SK-MEL-5 (cell line): ENCODE measurements around the gene PUS1. TPM values are rescaled to one million over a fixed set of nuclear protein-coding genes. Genes with fewer than 3 reads are reported as not detected.
A peak's percentile ranks its signal among the peaks of the same experiment; 100 is the strongest.

Source experiments
- DNase-seq: peaks from one replicate; pipeline ENCODE4 v3.0.0-alpha.2; 2016; ENCODE audit warnings: low read depth, low spot score
- in situ Hi-C: cut with HindIII; loops from 2 replicates; pipeline ENCODE4 v1.10.0; 2016; ENCODE audit warnings: low sequenced_read_pairs, high pct_unique_total_duplicates, low pct_unique_long_range_greater_than_20kb
- total RNA-seq: library from RNA; depleted of rRNA; stranded (reverse); fragments of >200 nt; shearing (Covaris generic); gene quantifications from 2 replicates; pipeline ENCODE4 v1.2.3, GENCODE V29; 2014

Gene PUS1
- total RNA-seq, 1 experiment from 2014 or later: 27.8 TPM

DNA sequence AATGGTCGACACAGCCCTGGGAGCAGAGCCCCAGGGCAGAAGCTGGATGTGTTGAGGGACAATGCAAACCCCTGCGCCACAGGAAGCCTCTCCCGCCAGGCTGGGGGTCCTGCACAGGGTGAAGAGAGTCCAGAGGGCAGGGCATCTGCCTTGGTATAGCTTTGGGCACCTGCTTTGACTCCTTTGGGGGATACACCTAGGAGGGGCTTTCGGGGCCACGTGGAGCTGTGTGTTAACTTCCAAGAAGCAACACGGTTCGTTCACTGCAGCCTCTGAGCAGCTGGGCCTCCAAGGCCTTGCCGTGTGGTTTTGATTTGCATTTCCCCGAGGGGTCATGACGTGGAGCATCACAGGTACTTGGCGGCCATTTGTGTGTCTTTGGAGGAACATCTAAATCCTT is 5.8 kb upstream of the PUS1 start:
- in situ Hi-C loops: no loop called here
- no peak for DNase-seq

DNA sequence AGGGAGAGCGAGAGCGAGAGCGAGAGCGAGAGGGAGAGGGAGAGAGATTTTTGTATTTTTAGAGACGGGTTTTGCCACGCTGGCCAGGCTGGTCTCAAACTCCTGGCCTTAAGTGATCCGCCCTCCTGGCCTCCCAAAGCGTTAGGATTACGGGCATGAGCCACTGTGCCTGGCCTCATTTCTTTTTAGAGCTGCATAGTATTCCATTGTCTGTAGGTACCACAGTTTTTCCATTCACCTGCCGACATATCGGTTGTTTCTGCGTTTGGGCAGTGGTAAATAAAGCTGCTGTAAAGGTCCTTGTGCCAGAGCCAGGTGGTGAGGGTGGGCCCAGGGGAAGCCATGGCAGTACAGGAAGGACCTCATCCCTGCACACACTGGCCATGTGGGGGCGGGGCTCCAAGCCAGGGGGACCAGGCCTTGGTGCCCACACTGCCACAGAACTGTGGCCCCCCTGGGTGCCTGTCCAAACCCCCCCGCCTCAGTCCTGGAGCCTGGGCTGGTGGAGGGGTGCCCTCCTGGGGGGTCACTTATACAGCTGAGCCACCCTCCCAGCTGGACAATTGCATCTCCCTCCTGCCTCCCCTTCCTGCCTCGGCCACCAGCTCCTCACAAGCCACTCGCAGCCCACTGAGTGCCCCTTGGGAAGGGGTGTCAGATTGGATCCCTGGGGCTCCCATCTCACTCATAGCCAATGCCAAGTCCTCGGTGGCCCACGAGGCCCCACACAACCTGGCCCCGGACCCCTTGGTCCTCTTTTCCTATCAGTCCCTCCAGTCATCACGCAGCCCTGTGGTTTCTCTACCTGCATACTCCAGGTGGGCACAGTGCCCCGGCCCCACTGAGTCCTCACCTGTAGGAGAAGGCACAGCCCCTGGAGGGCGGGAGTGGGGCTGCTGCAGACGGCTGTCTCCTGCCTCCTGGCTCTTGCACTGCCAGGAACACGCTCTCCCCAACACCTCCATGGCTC is 1.7 kb upstream of the PUS1 start:
- in situ Hi-C loops: no loop called here

GRCh38 chr12:131928080-131928710 is 881 bp upstream of the PUS1 start:
- peak; percentile 35 for DNase-seq
- in situ Hi-C loops: no loop called here

More for the DNA sequence above, 1.7 kb upstream of the PUS1 start:
- no peak for DNase-seq

DNA sequence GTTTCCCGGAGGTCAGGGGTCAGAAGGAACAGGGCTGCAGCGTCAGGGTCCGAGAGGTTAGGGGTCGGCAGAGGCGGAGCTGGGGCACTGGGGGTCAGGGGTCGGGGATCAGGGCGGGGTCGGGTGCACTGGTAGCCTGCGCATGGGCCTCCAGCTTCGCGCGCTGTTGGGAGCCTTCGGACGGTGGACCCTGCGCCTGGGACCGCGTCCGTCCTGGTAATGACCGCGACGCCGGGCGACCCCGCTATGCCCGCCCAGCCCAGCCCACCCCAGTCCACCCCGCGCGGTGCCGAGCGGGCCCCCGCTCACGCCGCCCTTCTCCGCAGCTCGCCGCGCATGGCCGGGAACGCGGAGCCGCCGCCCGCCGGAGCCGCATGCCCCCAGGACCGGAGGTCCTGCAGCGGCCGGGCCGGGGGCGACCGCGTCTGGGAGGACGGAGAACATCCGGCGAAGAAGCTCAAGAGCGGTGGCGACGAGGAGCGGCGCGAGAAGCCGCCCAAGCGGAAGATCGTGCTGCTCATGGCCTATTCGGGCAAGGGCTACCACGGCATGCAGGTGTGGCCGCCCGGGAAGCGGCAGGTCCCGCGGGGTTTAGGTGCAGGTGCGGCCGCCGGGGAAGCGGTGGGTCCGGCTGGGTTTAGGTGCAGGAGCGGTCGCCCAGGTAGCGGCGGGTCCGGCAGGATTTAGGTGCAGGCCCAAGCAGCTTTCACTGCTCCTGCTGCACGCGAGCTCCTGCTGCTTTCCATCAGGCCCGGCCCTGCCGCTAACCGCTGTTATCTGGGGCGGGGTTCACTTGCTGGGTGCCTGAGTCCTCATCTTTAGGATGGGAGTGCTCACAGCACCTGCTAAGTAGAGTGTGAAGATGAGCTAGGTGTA is 743 bp downstream of the PUS1 start:
- no peak for DNase-seq
- in situ Hi-C loops: no loop called here

- in situ Hi-C loops: no loop called here
- no peak for DNase-seq
These were observed 1.4 kb downstream of the PUS1 start for GRCh38 chr12:131930510-131930909.

DNA sequence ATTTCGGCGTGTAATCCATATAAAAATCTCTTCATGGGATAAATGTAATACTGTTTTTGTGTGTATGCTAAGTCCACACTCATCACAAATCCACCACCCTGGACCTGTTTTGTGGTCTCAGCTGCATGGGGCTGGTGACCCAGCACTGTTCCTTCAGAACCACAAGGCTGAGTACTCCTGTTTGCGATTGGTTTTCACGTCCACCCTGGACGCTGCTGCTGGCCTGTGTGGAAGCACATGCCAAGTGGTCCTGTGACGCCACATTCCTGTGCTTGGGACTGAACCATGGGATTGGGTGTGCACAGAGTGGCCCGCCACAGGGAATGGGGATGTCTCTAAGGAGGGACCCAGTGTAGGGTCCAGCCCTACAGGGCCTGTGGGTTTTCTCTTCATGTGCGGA is 4.3 kb downstream of the PUS1 start:
- in situ Hi-C loops: no loop called here
- no peak for DNase-seq

DNA sequence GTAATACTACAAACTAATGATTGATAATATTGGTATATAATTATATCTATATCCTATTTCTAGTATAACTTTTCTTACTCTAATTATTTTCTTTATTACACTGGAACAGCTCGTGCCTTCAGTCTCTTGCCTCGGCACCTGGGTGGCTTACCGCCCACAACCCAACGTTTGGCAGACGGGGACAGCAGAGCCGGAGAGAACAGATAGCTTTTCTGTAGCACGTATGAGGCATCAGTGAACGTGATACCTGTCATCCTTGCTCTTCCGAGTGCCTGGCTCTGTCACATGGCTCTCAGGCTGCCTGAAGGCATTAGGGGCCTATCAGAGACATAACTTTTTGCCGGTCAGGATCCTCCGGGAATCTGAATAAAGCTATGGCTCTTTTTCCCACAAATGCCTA is 5.5 kb downstream of the PUS1 start:
- in situ Hi-C loops: no loop called here
- DNase-seq: no peak

GRCh38 chr12:131938082-131938481 is 9.0 kb downstream of the PUS1 start:
- in situ Hi-C loops: no loop called here
- no peak for DNase-seq

GRCh38 chr12:131939007-131939406 is 9.9 kb downstream of the PUS1 start:
- DNase-seq: no peak
- in situ Hi-C loops: no loop called here

DNA sequence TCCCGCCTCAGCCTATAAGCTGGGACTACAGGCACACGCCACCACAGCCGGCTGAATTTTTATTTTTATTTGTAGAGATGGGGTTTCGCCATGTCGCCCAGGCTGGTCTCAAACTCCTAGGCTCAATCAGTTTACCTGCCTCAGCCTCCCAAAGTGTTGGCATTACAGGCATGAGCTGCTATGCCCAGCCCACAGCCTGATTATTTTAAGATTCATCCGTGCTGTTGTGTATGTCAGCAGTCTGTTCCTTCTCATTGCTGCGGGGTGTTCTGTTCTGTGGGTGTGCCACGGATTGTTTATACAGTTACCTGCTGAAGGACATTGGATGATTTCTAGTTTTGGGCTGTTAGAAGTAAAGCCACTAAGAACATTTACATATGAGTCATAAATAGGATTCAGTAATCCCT is 11.1 kb downstream of the PUS1 start:
- in situ Hi-C loops: no loop called here
- no peak for DNase-seq

GRCh38 chr12:131941116-131941986 is 12.3 kb downstream of the PUS1 start:
- DNase-seq: no peak
- in situ Hi-C loops: no loop called here

DNA sequence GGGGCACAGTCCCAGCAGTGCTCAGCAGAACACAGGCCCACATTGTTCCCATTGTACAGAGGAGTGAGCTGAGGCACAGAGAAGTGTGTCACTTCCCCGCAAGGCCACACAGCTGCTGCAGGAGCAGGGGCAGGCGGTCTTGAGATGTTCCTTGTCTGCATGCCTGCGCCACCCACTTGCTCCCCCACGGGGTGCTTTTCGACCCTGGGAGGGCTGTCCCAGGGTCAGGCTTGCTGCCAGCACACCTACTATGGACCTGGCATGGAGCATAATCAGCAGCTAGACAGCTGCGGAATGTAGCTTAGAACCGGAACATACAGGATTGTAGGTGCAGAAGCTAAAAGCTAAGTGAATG is 12.9 kb downstream of the PUS1 start:
- no peak for DNase-seq
- in situ Hi-C loops: no loop called here

DNA sequence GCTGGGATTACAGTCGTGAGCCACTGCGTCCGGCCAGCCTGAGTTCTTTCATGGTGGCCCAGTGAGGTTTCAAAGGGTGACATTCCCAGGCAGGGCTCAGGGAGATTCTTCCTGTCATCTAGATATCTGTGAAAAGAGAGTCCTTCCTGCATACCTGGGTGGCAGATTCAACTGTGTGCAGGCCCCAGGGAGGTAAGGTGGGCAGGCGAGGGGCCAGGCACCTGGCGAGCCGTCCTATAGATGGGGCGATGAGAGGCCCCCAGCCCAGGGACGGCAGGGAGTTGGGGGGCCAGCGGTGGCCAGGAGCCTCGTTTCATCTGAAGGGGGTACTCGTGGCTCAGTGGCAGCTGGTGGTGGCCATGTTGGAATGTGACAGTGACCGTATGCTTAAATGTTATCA is 13.6 kb downstream of the PUS1 start:
- in situ Hi-C loops: no loop called here
- DNase-seq: no peak

GRCh38 chr12:131943389-131943788 is 14.3 kb downstream of the PUS1 start:
- in situ Hi-C loops: no loop called here
- DNase-seq: no peak

- in situ Hi-C loops: no loop called here
- no peak for DNase-seq
These were observed 14.8 kb downstream of the PUS1 start for GRCh38 chr12:131943876-131944275.

GRCh38 chr12:131944601-131945251 is 15.7 kb downstream of the PUS1 start:
- in situ Hi-C loops: no loop called here
- DNase-seq: no peak

- DNase-seq: no peak
- in situ Hi-C loops: no loop called here
These were observed 17.7 kb downstream of the PUS1 start for GRCh38 chr12:131946757-131947156.
